Measurements from ENCODE around the gene SYTL2.

The SYTL2 gene

GRCh38 chr11:85776951-85777602, 33.9 kb downstream of the SYTL2 start:
- Histone ChIP-seq H3K4me3 (ENCODE audit: low read depth, low read length) (no peak overlapping the region), H3K36me3 (ENCODE audit: control insufficient read depth, insufficient read depth, low read length) (no peaks in the 10 kb centered on the region), H3K9me3 (ENCODE audit: control insufficient read depth, insufficient read depth, low read length) (peaks cover 4% of the 10 kb centered on the region; the same call in 1 of the 2 replicates), H3K27ac (ENCODE audit: low read depth, low read length) (no peak overlapping the region), H3K9ac (ENCODE audit: low read depth, low read length) (no peak overlapping the region), H3K4me1 (ENCODE audit: control insufficient read depth, insufficient read depth, low read length) (peaks cover 19% of the 10 kb centered on the region), H3K27me3 (ENCODE audit: control insufficient read depth, insufficient read depth, low read length) (no peaks in the 10 kb centered on the region)

- Histone ChIP-seq H3K4me3 (ENCODE audit: low read depth, low read length) (no peak overlapping the region), H3K9ac (ENCODE audit: low read depth, low read length) (no peak overlapping the region), H3K27me3 (ENCODE audit: control insufficient read depth, insufficient read depth, low read length) (no peaks in the 10 kb centered on the region), H3K27ac (ENCODE audit: low read depth, low read length) (no peak overlapping the region), H3K4me1 (ENCODE audit: control insufficient read depth, insufficient read depth, low read length) (peaks cover 22% of the 10 kb centered on the region), H3K36me3 (ENCODE audit: control insufficient read depth, insufficient read depth, low read length) (no peaks in the 10 kb centered on the region), H3K9me3 (ENCODE audit: control insufficient read depth, insufficient read depth, low read length) (no peaks in the 10 kb centered on the region)
These were observed 36.5 kb downstream of the SYTL2 start for GRCh38 chr11:85774256-85775101.

GRCh38 chr11:85772695-85773094, 38.2 kb downstream of the SYTL2 start:
- H3K27ac ChIP-seq (ENCODE audit: low read depth, low read length): no peak overlapping the region
- no peaks in the 10 kb centered on the region for H3K27me3 ChIP-seq (ENCODE audit: control insufficient read depth, insufficient read depth, low read length)

GRCh38 chr11:85771568-85771967, 39.4 kb downstream of the SYTL2 start:
- H3K27ac ChIP-seq (ENCODE audit: low read depth, low read length): no peak overlapping the region
- no peak overlapping the region for H3K4me3 ChIP-seq (ENCODE audit: low read depth, low read length)
- H3K9ac ChIP-seq (ENCODE audit: low read depth, low read length): no peak overlapping the region
- no peaks in the 10 kb centered on the region for H3K36me3 ChIP-seq (ENCODE audit: control insufficient read depth, insufficient read depth, low read length)
- H3K27me3 ChIP-seq (ENCODE audit: control insufficient read depth, insufficient read depth, low read length): no peaks in the 10 kb centered on the region
- peaks cover 14% of the 10 kb centered on the region for H3K4me1 ChIP-seq (ENCODE audit: control insufficient read depth, insufficient read depth, low read length)
- H3K9me3 ChIP-seq (ENCODE audit: control insufficient read depth, insufficient read depth, low read length): no peaks in the 10 kb centered on the region

More at GRCh38 chr11:85772695-85773094, 38.2 kb downstream of the SYTL2 start:
- Histone ChIP-seq H3K4me3 (ENCODE audit: low read depth, low read length) (no peak overlapping the region), H3K36me3 (ENCODE audit: control insufficient read depth, insufficient read depth, low read length) (no peaks in the 10 kb centered on the region), H3K4me1 (ENCODE audit: control insufficient read depth, insufficient read depth, low read length) (peaks cover 22% of the 10 kb centered on the region), H3K9me3 (ENCODE audit: control insufficient read depth, insufficient read depth, low read length) (no peaks in the 10 kb centered on the region), H3K9ac (ENCODE audit: low read depth, low read length) (no peak overlapping the region)

- Histone ChIP-seq H3K9ac (ENCODE audit: low read depth, low read length) (no peak overlapping the region), H3K9me3 (ENCODE audit: control insufficient read depth, insufficient read depth, low read length) (no peaks in the 10 kb centered on the region), H3K4me1 (ENCODE audit: control insufficient read depth, insufficient read depth, low read length) (peaks cover 14% of the 10 kb centered on the region), H3K27ac (ENCODE audit: low read depth, low read length) (no peak overlapping the region), H3K36me3 (ENCODE audit: control insufficient read depth, insufficient read depth, low read length) (no peaks in the 10 kb centered on the region), H3K27me3 (ENCODE audit: control insufficient read depth, insufficient read depth, low read length) (no peaks in the 10 kb centered on the region), H3K4me3 (ENCODE audit: low read depth, low read length) (no peak overlapping the region)
These were observed 41.2 kb downstream of the SYTL2 start for GRCh38 chr11:85769771-85770170.

- Histone ChIP-seq H3K9ac (ENCODE audit: low read depth, low read length) (no peak overlapping the region), H3K4me1 (ENCODE audit: control insufficient read depth, insufficient read depth, low read length) (peaks cover 14% of the 10 kb centered on the region), H3K4me3 (ENCODE audit: low read depth, low read length) (no peak overlapping the region), H3K27me3 (ENCODE audit: control insufficient read depth, insufficient read depth, low read length) (no peaks in the 10 kb centered on the region), H3K27ac (ENCODE audit: low read depth, low read length) (no peak overlapping the region), H3K36me3 (ENCODE audit: control insufficient read depth, insufficient read depth, low read length) (no peaks in the 10 kb centered on the region), H3K9me3 (ENCODE audit: control insufficient read depth, insufficient read depth, low read length) (no peaks in the 10 kb centered on the region)
These were observed 42.3 kb downstream of the SYTL2 start for GRCh38 chr11:85768473-85769146.

- Histone ChIP-seq H3K9me3 (ENCODE audit: control insufficient read depth, insufficient read depth, low read length) (no peaks in the 10 kb centered on the region), H3K36me3 (ENCODE audit: control insufficient read depth, insufficient read depth, low read length) (no peaks in the 10 kb centered on the region), H3K9ac (ENCODE audit: low read depth, low read length) (no peak overlapping the region), H3K4me3 (ENCODE audit: low read depth, low read length) (no peak overlapping the region), H3K27ac (ENCODE audit: low read depth, low read length) (no peak overlapping the region), H3K27me3 (ENCODE audit: control insufficient read depth, insufficient read depth, low read length) (no peaks in the 10 kb centered on the region), H3K4me1 (ENCODE audit: control insufficient read depth, insufficient read depth, low read length) (peaks cover 6% of the 10 kb centered on the region)
These were observed 43.5 kb downstream of the SYTL2 start for GRCh38 chr11:85767246-85767945.

- Histone ChIP-seq H3K9me3 (ENCODE audit: control insufficient read depth, insufficient read depth, low read length) (no peaks in the 10 kb centered on the region), H3K9ac (ENCODE audit: low read depth, low read length) (no peak overlapping the region), H3K27me3 (ENCODE audit: control insufficient read depth, insufficient read depth, low read length) (no peaks in the 10 kb centered on the region), H3K36me3 (ENCODE audit: control insufficient read depth, insufficient read depth, low read length) (no peaks in the 10 kb centered on the region), H3K4me1 (ENCODE audit: control insufficient read depth, insufficient read depth, low read length) (0 out of 2 replicates have a peak, but pooled peaks cover 3% of the 10 kb centered on the region), H3K4me3 (ENCODE audit: low read depth, low read length) (no peak overlapping the region), H3K27ac (ENCODE audit: low read depth, low read length) (no peak overlapping the region)
These were observed 44.2 kb downstream of the SYTL2 start for GRCh38 chr11:85766721-85767161.

GRCh38 chr11:85764796-85765195, 46.1 kb downstream of the SYTL2 start:
- Histone ChIP-seq H3K27me3 (ENCODE audit: control insufficient read depth, insufficient read depth, low read length) (peaks cover 4% of the 10 kb centered on the region; the same call in 1 of the 2 replicates), H3K4me3 (ENCODE audit: low read depth, low read length) (no peak overlapping the region), H3K9me3 (ENCODE audit: control insufficient read depth, insufficient read depth, low read length) (no peaks in the 10 kb centered on the region), H3K9ac (ENCODE audit: low read depth, low read length) (no peak overlapping the region), H3K36me3 (ENCODE audit: control insufficient read depth, insufficient read depth, low read length) (no peaks in the 10 kb centered on the region), H3K27ac (ENCODE audit: low read depth, low read length) (no peak overlapping the region), H3K4me1 (ENCODE audit: control insufficient read depth, insufficient read depth, low read length) (peaks cover 10% of the 10 kb centered on the region)

GRCh38 chr11:85762226-85762625, 48.7 kb downstream of the SYTL2 start:
- Histone ChIP-seq H3K27me3 (ENCODE audit: control insufficient read depth, insufficient read depth, low read length) (peaks cover 4% of the 10 kb centered on the region; the same call in 1 of the 2 replicates), H3K4me1 (ENCODE audit: control insufficient read depth, insufficient read depth, low read length) (peaks cover 14% of the 10 kb centered on the region), H3K4me3 (ENCODE audit: low read depth, low read length) (no peak overlapping the region), H3K9ac (ENCODE audit: low read depth, low read length) (no peak overlapping the region), H3K36me3 (ENCODE audit: control insufficient read depth, insufficient read depth, low read length) (no peaks in the 10 kb centered on the region), H3K9me3 (ENCODE audit: control insufficient read depth, insufficient read depth, low read length) (no peaks in the 10 kb centered on the region), H3K27ac (ENCODE audit: low read depth, low read length) (no peak overlapping the region)
